GM06990 (cell line): ENCODE results near the gene XRCC3.

ENCODE experiments used
- DNase-seq: peaks from one replicate; pipeline ENCODE4 v3.0.0-alpha.2; 2011; ENCODE audit not compliant: insufficient read length; ENCODE audit errors: extremely low read depth
- H3K27me3 ChIP-seq: replicated peaks from 2 replicates; pipeline ENCODE4 v1.6.0; 2011; ENCODE audit warnings: low read length; ENCODE audit not compliant: control insufficient read depth, insufficient read depth
- H3K36me3 ChIP-seq: 2 replicates; pipeline ENCODE4 v1.5.1; 2011; ENCODE audit warnings: low read length; ENCODE audit not compliant: control insufficient read depth, insufficient read depth
- H3K4me3 ChIP-seq: replicated peaks from 2 replicates; pipeline ENCODE4 v1.5.1; 2011; ENCODE audit warnings: low read depth, mild to moderate bottlenecking, control low read depth, low read length
- TF ChIP-seq, protein P1 (sequence below): IDR thresholded peaks from 2 replicates; pipeline ENCODE4 v1.5.1; 2011; ENCODE audit warnings: low read length, control low read depth, mild to moderate bottlenecking, inconsistent platforms; ENCODE audit not compliant: insufficient read depth, poor library complexity, severe bottlenecking

XRCC3 gene

DNA sequence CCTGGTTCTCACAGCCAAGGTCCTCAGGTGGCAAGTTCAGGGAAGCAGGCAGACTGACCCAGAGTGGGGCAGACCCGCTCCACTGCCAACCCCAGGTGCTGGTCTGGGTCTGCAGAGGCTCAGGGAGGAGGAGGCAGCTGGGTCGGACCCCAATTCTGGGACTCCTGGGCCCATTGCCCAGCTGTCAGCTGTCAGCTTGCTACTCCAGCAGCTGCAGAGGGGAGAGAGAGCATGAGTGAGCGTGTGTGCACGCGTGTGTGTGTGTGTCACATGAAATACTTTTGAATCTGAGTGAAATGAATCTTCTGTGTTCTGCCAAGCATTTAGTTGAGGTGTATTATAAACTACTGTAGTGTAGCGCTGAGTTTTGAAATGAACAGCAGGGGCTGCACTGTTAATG lies 30.8 kb downstream of the XRCC3 start:
- Histone ChIP-seq H3K27me3 (no peaks in the 10 kb centered on the region), H3K36me3 (peaks cover 29% of the 10 kb centered on the region), H3K4me3 (no peak overlapping the region)
- no peak for DNase-seq
- TF ChIP-seq, protein P1, sequence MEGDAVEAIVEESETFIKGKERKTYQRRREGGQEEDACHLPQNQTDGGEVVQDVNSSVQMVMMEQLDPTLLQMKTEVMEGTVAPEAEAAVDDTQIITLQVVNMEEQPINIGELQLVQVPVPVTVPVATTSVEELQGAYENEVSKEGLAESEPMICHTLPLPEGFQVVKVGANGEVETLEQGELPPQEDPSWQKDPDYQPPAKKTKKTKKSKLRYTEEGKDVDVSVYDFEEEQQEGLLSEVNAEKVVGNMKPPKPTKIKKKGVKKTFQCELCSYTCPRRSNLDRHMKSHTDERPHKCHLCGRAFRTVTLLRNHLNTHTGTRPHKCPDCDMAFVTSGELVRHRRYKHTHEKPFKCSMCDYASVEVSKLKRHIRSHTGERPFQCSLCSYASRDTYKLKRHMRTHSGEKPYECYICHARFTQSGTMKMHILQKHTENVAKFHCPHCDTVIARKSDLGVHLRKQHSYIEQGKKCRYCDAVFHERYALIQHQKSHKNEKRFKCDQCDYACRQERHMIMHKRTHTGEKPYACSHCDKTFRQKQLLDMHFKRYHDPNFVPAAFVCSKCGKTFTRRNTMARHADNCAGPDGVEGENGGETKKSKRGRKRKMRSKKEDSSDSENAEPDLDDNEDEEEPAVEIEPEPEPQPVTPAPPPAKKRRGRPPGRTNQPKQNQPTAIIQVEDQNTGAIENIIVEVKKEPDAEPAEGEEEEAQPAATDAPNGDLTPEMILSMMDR = no peak

DNA sequence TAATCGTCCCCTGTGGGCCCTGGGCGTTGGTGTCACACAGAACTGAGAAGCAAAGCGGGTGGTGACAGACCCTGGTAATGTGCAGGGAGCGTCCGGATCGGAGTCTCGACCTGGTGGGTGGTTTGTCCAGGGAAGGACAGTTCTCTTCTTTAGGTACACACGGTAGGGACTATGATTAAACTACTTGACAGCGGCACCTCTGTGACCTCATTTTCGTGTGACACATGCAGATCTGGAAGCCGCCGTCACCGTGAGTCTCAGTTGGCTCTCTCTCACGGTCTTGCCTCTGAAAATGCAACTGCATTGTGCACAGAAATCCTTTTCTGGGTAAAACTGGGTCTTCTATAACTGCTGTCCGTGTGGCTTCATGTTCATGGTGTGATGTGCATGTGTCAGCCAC lies 32.1 kb downstream of the XRCC3 start:
- H3K36me3 ChIP-seq = peaks cover 29% of the 10 kb centered on the region
- no peak overlapping the region for H3K4me3 ChIP-seq
- no peaks in the 10 kb centered on the region for H3K27me3 ChIP-seq
- TF ChIP-seq, protein P1 = no peak
- no peak for DNase-seq

DNA sequence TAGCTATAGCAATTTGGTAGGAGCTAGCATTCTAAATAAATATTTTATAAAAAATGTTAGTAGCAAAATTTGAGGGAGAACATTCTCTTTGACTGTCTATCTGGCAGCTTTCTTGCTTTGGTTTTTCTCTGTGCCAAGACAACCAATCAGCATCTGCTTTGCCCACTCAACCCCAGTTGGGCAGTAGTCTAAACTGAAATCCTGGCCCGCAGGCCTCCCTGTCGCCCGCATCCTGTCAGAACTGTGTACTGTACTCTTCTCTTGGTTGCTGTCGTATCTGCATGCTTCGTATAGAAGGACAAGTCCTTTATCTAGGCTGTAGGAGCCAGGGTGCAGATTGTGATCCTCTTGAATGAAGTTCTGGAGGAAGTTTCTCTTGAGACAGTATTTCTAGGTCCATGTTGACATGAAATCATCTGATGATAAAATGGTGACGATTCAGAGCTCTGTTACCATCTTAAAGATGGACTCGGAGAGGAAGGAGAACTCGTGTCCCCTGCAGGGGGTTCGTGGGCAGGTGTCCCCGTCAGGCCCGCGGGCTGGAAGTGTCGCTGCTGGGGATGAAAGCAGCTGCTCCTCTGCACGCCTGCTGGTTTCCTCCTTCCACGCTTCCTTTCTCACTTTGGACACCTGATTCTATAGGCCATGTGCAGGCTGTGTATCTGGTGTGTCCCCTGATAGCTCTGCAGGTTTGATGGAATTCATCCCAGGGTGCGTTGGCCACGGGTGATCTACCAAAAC lies 34.6 kb downstream of the XRCC3 start:
- TF ChIP-seq, protein P1 = no peak
- H3K36me3 ChIP-seq = peaks cover 35% of the 10 kb centered on the region
- H3K27me3 ChIP-seq = no peaks in the 10 kb centered on the region
- H3K4me3 ChIP-seq = no peak overlapping the region
- no peak for DNase-seq

DNA sequence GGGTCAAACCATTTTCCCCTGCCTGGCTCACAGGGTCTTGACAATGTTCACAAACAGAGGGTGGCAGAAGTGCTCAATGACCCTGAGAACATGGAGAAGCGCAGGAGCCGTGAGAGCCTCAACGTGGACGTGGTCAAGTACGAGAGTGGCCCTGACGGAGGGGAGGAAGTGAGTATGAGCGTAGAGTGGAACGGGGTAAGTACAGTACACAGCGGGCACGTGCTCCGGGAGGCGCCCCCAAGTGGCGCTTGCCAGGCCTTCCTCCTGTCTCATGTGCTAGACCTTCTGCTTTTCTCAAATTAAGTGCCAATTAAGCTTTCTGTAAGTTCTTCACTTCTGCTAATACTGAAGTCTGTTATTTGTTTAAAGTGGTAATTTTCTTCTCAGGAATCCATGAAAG lies 35.9 kb downstream of the XRCC3 start:
- TF ChIP-seq, protein P1 = peak; percentile 86
- Histone ChIP-seq H3K27me3 (no peaks in the 10 kb centered on the region), H3K4me3 (no peak overlapping the region), H3K36me3 (peaks cover 36% of the 10 kb centered on the region)
- peak; percentile 69 for DNase-seq

DNA sequence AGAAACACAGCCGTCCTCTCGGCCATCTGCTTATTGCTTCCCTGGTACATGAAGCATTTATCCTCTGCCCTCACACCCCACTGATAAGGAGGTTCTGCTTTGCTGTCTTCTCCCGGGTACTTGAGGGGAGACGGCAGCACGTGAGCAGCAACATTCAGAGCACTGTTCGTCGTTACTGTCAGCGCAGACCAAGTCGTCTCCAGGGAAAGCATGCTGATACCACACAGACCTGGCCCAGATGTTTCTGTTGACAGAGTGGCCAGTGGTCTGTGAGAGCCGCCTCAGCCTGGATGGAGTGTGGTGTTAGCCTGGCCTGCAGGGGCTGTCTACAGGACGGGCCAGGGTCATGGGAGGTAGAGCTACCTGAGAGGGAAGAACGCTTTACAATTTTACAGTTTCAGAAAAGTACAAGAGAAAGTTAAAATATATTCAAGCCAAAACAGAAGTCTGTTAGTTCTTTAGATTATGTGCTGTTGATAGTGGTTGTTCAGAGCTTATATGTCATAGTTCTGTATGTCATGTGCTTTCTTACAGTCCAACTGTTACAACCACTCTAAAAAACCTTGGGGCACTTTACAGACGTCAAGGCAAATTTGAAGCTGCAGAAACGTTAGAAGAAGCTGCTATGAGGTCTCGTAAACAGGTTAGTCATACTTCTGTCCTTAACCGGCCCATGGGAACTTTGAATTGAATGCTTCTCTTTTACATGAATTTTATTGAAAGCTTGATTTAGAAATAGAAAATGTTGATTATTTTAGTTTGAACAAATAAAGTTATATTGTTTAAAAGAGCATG lies 38.2 kb downstream of the XRCC3 start:
- no peaks in the 10 kb centered on the region for H3K27me3 ChIP-seq
- peaks cover 30% of the 10 kb centered on the region for H3K36me3 ChIP-seq
- no peak overlapping the region for H3K4me3 ChIP-seq
- DNase-seq = no peak
- TF ChIP-seq, protein P1 = no peak
